C1 segment of cervical spinal cord (tissue), 14 donors: Measurements from ENCODE around the gene SORCS2.
"Not testable (repeated sequence)": the region's sequence is repeated elsewhere in the genome, so short reads cannot be mapped to it uniquely, and the experiment has no call there.

Source experiments
- DNase-seq, 14 donors: peaks; one replicate each; lab custom pipeline; 2025; lab: John Stamatoyannopoulos, UW

Gene SORCS2

GRCh38 chr4:7602166-7602565 is 409.8 kb downstream of the SORCS2 start:
- not testable (repeated sequence) for DNase-seq

DNA sequence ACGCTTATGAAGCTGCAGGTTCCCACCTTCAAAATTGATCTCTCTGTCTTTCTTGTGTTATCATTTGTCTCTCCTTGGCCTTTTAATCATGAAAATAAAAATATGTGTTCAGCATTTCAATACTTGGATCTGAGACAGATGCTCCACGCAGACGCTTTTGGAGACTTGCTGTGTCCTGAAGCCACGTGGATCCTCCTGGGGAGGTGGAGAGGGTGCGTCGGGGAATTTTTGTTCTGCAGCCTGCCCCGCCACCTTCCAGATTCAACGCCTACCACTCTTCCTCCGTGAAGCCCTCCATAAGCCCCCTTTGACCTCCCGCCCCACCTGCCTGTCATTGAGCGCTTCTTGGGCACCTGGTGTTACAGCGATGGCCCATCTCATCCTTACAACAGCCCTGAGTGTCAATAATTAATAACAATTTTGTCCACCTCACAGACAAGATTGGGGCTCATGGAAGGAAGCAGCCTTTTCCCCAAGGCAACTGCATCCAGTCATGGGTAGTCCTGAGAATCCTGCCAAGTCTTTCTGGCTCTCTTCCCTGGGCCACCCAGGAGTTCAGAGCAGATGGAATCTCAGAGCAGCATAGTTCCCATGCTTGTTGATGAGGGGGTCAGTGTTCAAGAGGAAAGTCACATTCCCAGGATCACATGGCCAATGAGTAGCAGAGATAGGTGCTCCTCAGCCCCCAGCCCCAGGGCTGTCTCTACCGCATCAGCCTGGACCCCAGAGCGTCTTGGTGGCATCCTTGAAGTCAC is 415.0 kb downstream of the SORCS2 start:
- DNase-seq: peak in 1 of 14 donors; percentile 8

DNA sequence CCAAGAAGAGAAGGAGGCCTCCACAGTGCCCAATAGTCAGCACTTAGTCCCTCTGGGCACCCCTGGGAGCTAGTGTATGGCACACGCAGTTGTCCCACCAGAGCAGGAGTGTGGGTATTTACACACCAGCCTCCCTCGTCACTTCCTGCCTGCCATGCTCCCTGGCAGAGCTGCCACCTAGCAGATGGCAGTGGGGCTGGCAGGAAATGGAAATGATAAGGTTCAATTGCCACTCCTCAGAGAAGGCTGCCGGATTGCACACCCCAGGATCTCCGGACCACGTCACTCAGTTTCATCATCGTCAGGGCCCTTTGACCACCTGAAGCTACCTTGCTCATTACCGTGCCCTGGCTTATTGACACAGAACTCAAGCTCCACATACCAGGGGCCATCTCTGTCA is 415.7 kb downstream of the SORCS2 start:
- peak in 1 of 14 donors; percentile 31 for DNase-seq

DNA sequence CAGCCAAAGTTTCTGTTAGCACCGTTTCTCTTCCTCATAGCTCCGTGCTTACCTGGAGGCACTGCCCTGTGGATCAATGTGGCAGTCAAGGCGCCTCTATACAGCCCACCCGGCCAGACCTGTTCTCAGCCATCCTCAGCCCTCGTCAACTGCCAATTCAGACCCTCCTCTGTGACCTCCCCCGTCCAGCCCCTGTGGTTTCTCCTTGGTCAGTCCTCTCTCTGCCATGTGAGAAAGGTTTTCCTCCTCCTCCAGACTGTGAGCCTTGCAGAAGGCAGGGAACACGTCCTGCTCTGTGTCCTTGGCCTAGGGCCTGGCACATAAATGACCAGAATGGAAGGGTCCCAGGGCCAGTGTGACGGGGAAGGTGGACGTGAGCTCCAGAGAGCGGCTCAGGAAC is 417.0 kb downstream of the SORCS2 start:
- DNase-seq: no peak

DNA sequence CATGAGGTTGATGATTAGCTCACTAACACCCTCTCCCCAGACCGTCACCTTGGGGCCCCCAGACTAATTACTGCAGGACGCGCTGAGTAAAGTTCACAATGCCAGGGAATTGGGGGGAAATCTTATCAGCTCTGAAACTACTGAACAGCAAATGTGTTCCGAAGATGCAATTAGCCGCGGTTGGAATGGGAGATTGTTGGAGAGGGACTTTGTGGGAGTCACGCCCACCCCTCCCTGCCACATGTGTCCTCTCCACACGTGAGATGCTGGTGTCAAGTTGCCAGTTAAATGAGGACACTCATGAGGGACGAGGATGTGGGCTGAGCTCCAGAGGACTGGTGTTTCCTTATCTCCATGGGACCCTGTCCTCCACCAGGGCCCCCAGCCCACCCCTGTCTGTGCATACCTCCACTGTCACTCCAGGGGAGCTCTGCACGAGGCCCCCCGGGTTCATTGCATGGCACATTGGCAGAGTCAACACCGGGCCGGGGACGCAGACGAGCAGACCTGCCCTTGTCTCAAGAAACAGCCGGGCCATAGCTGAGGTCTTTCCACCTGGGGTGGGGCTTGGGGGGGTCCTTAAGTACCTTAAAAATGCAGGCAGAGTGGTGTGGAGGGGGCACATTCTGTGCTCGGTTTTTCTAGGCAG is 417.8 kb downstream of the SORCS2 start:
- no peak for DNase-seq

DNA sequence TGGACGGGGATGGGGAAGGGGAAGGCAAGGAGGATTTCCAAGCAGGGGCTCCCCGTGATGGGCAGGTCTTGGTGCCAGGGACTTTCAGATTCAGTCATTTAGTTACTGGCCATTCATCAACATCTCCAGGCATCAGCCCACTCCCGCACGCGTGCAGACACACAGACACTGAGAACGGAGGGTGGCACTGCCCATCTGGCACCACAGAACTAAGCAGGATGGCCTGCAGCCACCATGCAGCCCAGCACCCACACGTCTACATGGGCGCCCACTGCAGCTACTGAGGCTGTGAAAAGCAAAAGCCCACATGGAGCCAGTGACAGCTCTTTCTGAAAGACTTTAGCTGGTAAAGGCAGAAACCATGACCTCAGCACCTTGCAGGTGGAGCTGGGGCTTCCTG is 418.5 kb downstream of the SORCS2 start:
- no peak for DNase-seq

GRCh38 chr4:7612311-7612897 is 420.1 kb downstream of the SORCS2 start:
- DNase-seq: no peak

DNA sequence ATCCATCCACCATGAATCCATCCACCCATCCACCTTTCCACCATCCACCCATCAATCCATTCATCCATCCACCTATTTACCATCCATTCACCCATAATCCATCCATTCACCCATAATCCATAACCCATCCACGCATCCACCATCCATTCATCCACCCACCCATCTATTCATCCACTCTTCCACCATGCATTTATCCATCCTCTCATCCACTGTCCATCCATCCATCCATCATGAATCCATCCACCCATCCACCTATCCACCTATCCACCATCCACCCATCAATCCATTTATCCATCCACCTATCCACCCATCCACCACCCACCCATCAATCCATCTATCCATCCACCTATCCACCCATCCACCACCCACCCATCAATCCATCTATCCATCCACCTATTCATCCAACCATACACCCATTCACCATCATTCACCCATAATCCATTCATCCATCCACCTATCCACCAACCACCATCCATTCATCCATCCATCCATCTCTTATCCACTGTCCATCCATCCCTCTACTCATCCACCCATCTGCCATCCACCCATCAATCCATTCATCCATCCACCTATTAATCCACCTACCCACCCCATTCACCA is 422.1 kb downstream of the SORCS2 start:
- no peak for DNase-seq

DNA sequence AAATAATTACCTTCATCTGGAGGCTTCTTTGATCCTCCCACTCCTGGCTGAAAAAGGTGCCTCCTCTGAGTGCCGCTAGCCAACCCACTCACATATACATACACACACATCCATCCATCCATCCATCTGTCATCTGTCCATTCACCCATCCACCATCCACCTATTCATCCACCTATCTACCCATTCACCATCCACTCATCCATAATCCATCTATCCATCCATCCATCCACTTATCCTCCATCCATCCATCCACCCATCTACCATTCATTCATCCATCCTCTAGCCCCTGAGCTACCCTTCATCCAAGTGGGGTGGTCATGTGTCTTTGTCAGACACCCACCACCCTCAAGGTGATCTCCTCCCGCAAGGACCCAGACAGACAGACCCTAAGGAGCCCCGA is 423.9 kb downstream of the SORCS2 start:
- DNase-seq: no peak

DNA sequence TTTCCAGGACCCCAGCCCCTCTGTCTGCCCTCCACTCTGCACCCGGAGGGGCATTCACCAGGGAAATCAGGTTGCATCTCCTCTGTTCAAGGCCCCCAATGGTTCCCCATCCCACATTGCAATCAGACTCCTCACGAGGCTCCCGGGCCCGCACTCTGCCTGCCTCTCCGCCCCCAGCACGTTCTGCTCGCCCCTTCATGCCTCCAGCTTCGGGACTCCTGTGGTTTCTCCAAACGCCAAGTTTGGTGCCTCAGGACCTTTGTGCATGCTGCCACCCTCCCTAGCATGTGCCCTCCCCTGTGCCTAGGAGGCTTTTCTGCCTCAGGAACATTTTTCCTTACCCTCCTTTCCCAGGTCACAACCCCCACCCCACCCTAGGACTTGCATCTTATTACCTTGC is 426.0 kb downstream of the SORCS2 start:
- DNase-seq: no peak

- DNase-seq: peak in 1 of 14 donors; percentile 9
Observed at GRCh38 chr4:7620086-7620813, 427.9 kb downstream of the SORCS2 start.

DNA sequence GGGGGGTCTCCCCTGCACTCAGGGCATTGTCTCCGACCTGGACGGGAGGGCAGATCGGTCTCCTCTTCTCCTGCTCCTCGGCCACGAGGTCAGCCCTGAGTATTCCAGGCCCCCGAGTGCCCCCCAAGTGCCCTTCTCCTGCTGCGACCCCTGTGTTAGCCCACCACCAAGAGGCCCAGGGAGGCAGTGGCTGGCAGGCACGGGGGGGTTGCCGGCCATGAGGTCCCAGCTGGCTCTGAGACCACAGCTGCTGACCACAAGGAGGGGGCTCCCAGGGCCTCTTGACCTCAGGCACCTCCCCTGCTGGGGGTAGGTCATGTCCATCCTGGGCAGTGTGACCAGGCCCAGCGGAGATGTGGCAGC is 428.5 kb downstream of the SORCS2 start:
- DNase-seq: no peak

DNA sequence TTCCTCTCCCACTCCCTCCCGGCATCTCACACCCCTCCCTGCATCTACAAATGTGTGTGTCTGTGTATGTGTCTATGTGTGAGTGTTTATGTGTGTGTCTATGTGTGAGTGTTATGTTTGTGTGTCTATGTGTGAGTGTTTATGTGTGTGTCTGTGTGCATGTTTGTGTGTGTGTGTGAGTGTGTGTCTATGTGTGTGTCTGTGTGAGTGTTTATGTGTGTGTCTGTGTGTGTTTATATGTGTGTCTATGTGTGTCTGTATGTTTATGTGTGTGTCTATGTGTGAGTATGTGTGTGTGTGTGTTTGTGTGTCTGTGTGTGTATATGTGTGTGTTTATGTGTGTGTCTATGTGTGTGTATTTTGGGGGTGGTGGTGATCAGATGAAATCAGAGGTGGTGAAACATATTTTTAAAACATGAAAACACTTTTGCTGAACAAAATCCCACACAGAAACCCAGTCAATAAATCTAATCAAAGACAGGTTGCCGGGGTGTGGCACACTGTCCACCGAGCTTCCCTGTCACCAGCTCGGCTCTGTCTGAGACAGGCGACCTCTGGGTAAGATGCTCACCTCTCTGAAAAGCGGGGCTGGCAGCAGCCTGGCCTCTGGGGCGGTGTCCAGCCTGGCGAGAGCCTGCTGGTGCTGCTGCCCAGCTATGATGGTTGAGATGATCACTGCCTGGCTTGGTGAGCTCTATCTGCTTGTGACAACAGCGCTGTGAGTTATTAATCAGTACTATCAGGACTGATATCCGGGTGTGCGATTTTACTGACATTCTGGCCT is 429.1 kb downstream of the SORCS2 start:
- DNase-seq: no peak

- no peak for DNase-seq
Observed at GRCh38 chr4:7622371-7622770, 430.0 kb downstream of the SORCS2 start.

DNA sequence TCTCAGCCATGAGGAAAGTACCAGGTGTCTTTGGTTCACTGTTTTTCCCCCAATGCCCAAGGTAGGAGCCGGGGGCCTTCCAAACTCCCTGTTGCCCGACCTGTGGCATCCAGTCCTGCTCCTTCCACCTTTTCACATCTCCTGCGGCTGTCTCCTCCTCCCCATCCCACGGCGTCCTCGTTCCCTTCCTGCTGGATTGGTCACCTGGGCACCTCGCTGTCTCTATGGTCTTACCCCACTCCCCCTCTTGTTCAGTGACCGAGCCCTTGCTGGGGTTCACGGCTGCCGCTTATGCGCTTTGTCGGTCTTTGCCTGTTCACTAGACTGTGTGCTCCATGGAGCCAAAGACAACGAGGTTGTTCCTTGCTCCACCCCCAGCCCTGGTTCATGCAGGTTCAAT is 431.1 kb downstream of the SORCS2 start:
- no peak for DNase-seq

DNA sequence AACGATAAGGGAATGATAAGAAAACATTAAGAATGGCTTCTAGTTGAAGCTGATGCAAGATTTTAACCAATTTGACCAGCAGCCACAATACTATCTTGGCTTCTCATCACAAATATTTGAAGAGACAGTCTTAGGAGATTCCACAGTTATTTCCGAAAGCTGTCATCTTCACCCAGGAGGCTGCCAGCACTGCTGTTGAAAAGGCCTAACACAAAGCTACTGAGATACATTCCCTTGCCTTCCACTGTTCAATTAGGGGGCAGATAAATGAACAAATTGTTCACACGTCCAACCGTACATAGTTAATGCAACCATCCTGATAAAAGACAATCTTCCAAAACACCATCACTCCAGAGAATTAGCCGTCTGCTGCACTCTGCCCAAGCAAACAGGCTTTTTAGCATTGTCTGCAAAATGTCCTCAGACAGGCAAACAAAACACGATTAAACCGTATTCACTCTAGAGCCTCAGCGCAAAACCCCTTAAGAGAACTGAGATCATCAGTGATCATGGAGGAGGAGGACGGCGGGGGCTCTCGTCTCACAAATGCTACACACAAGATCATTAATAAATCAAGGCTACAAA is 432.1 kb downstream of the SORCS2 start:
- no peak for DNase-seq

DNA sequence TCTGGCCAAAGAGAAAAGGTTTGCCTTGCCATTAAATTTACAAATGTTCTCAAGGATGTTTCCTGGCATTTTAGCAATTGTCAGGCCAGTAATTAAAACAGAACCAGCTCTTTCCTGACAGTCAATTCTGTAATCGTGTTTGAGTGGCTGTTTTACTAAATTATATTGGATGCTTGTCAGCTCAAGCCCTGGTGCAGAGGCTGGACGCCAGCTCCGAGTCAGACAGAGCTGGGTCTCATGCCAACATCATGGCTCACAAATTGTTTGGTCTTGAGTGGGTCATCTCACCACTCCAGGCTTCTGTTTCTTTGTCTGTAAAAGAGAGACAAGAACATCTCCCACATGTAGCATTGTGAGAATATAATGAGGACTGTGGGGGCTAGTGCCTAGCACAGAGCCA is 432.7 kb downstream of the SORCS2 start:
- DNase-seq: peak in 5 of 14 donors; percentile 8 to 59 (median 23)

DNA sequence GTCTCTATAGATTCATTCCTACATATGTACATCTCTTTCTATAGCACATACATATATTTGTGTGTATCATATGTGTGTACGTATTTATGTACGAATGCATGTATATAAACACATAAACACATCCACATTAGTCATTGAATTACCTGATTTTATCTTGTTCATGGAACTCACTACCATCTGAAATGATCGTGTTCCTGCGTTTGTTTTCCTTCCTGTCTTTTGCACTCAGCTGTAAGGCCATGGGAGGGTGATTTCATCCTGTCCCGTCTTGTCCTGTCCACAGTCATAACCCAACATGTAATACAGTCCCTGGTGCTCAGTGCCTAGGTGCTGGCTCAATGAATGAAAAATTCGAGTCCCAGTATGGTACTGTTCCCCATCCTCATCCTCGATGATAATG is 434.2 kb downstream of the SORCS2 start:
- no peak for DNase-seq

DNA sequence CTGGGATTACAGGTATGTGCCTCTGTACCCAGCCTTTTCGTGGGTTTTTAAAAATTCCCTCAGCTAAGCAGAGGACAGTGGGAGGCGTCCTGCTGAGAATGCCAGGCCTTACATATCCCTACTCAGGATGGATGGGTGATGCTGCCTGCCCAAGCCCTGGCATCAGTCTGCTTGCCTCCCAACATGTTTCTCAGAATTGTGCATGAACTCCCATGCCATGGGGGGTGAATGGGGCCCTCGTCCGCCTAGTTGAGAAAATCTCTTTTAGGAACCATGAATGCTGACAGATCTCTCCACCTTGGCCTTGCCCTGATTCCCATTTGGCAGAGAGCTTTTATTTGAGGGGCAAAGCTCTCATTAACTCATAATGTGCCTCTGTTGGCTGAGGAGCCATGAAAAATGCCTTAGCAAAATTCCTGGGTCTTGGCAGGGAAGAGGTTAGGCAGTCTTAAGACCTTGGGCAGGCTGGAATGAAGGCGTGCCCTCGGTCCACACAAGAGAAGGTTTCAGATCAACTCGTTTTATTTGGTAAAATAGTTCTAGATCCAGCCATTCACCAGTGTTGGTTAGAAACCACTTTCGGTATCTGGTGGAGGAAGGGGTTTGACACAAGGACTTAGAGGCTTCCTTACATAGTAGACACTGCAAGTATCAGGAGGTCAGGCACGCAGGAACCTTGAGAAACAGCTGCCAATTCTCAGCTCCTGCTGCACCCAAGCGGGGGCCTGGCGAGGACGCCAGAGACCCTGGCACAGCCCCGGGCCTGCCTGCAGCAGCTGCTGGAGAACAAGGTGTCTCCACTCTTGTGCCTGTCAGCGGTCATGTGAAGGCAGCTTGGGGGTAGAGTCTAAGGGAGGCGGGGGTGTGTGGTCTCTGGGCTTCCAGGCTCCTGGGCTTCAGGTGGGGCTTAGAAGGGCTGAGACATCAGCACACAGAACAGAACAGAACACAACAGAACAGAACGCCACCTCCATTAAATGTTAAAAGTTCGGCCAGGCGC is 435.2 kb downstream of the SORCS2 start:
- no peak for DNase-seq

GRCh38 chr4:7628432-7628831 is 436.1 kb downstream of the SORCS2 start:
- no peak for DNase-seq
